HL-60 (cell line): ENCODE measurements around the gene ADAMTS16.

ENCODE experiments used
- CTCF ChIP-seq: IDR thresholded peaks from one replicate; pipeline ENCODE4 v1.5.1; 2011; ENCODE audit warnings: low read length, control low read depth, inconsistent platforms; ENCODE audit not compliant: insufficient read depth
- GABPA ChIP-seq: IDR thresholded peaks from 2 replicates; pipeline ENCODE4 v1.6.1; 2012; ENCODE audit warnings: low read depth
- POLR2AphosphoS5 ChIP-seq: IDR thresholded peaks from 2 replicates; pipeline ENCODE4 v1.6.1; 2012; ENCODE audit warnings: low read depth
- REST ChIP-seq: IDR thresholded peaks from 2 replicates; pipeline ENCODE4 v1.6.1; 2012; ENCODE audit warnings: low read depth; ENCODE audit not compliant: insufficient replicate concordance
- SPI1 ChIP-seq: IDR thresholded peaks from 2 replicates; pipeline ENCODE4 v1.6.1; 2012; ENCODE audit warnings: low read depth, mild to moderate bottlenecking, borderline replicate concordance

- TF ChIP-seq CTCF = no peak
- no peak for TF ChIP-seq POLR2AphosphoS5
- TF ChIP-seq REST = no peak
- no peak for TF ChIP-seq GABPA
- no peak for TF ChIP-seq SPI1
Measured at GRCh38 chr5:5126444-5126843, 13.7 kb upstream of the ADAMTS16 start.
